Stromal cell of bone marrow (primary cell): ENCODE results near the gene CTNNAL1.
"Not testable (repeated sequence)": the region's sequence is repeated elsewhere in the genome, so short reads cannot be mapped to it uniquely, and the experiment has no call there.

Experiments
- DNase-seq: peaks from one replicate; pipeline ENCODE4 v3.0.0-alpha.2; 2012; ENCODE audit warnings: low read depth

Gene CTNNAL1

GRCh38 chr9:108983885-108984284, 29.4 kb downstream of the CTNNAL1 start:
- DNase-seq: no peak

GRCh38 chr9:108980893-108981292, 32.4 kb downstream of the CTNNAL1 start:
- DNase-seq: no peak

- DNase-seq: no peak
Observed at GRCh38 chr9:108978205-108978604, 35.1 kb downstream of the CTNNAL1 start.

- DNase-seq: no peak
Observed at GRCh38 chr9:108973895-108974294, 39.4 kb downstream of the CTNNAL1 start.

GRCh38 chr9:108972626-108973209, 40.6 kb downstream of the CTNNAL1 start:
- no peak for DNase-seq

GRCh38 chr9:108972186-108972585, 41.1 kb downstream of the CTNNAL1 start:
- no peak for DNase-seq

GRCh38 chr9:108971392-108971791, 41.9 kb downstream of the CTNNAL1 start:
- DNase-seq: not testable (repeated sequence)

GRCh38 chr9:108967916-108968315, 45.4 kb downstream of the CTNNAL1 start:
- no peak for DNase-seq

GRCh38 chr9:108963459-108964143, 49.7 kb downstream of the CTNNAL1 start:
- no peak for DNase-seq

- DNase-seq: no peak
Observed at GRCh38 chr9:108961151-108961550, 52.1 kb downstream of the CTNNAL1 start.

GRCh38 chr9:108960331-108960730, 53.0 kb downstream of the CTNNAL1 start:
- no peak for DNase-seq

- no peak for DNase-seq
Observed at GRCh38 chr9:108956631-108957026, 56.7 kb downstream of the CTNNAL1 start.

- no peak for DNase-seq
Observed at GRCh38 chr9:108956022-108956630, 57.2 kb downstream of the CTNNAL1 start.

- peak; percentile 47 for DNase-seq
Observed at GRCh38 chr9:108953983-108954574, 59.2 kb downstream of the CTNNAL1 start.

GRCh38 chr9:108951578-108951977, 61.7 kb downstream of the CTNNAL1 start:
- DNase-seq: no peak

GRCh38 chr9:108950168-108950567, 63.1 kb downstream of the CTNNAL1 start:
- DNase-seq: no peak

GRCh38 chr9:108939975-108940374, 73.3 kb downstream of the CTNNAL1 start:
- DNase-seq: no peak

GRCh38 chr9:108937561-108938305, 75.6 kb downstream of the CTNNAL1 start:
- DNase-seq: no peak

- DNase-seq: peak; percentile 62
Observed at GRCh38 chr9:108934323-108934893, 78.9 kb downstream of the CTNNAL1 start, which contains the start of gene ABITRAM. TSS of gene ABITRAM (plus strand) at chr9:108934400. CDS start at chr9:108934487, 87 bp downstream.

GRCh38 chr9:108933718-108934322, 79.5 kb downstream of the CTNNAL1 start, which contains the start of gene ELP1:
TSS of gene ELP1 (minus strand) at chr9:108934124. CDS start at chr9:108931146, 2,978 bp downstream.
- peak; percentile 91 for DNase-seq

- no peak for DNase-seq
Observed at GRCh38 chr9:108933231-108933717, 80.0 kb downstream of the CTNNAL1 start.
